ENCODE data around the gene PLCB4.

The PLCB4 gene

DNA sequence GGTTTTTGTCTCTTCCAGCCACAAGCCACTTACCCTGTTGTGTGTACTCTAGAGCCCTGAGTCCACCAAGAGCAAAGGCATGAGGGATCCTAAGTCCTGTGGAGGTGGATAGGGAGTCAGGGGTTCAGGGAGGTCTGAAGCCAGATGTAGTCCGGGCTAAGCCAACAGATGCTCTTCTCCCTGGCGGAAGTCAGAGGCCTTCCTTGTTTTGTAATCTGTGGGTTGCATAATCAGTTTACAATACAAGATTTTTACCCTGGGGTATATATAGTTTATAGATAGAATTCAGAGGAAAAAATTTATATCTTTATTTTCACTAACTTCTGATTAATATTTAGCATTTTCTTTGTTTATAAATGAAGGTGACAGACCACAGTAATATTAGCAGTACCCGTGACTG lies 454.7 kb downstream of the PLCB4 start:
- no peak for DNase-seq (ENCODE audit: low spot score)

All from globus pallidus (tissue), 1 donor.